K562 (cell line): Measurements from ENCODE around the gene FANCD2. TPM values are rescaled to one million over a fixed set of nuclear protein-coding genes. Genes with fewer than 3 reads are reported as not detected.

Experiments
- COPS2 ChIP-seq: fragments of 450-650 bp; conservative IDR thresholded peaks from 2 replicates; pipeline ENCODE4 v1.6.1; 2016; ENCODE audit warnings: mild to moderate bottlenecking, moderate library complexity
- FOXJ2 ChIP-seq: fragments of 200-800 bp; sonication (Bioruptor generic); IDR thresholded peaks from 2 replicates; pipeline ENCODE4 v1.6.1; 2016; ENCODE audit warnings: missing genetic modification characterization, missing compliant biosample characterization
- FUS ChIP-seq: fragments of 200-400 bp; formaldehyde crosslinking; optimal IDR thresholded peaks from 2 replicates; pipeline ENCODE3; 2017; ENCODE audit warnings: low read depth, low read length
- HCFC1 ChIP-seq: IDR thresholded peaks from 2 replicates; pipeline ENCODE4 v1.6.1; 2012; ENCODE audit warnings: low read depth, low read length, improper control_type of control experiment
- KAT8 ChIP-seq: fragments of 450-650 bp; IDR thresholded peaks from 2 replicates; pipeline ENCODE4 v1.6.1; 2016; ENCODE audit warnings: low read depth, mild to moderate bottlenecking
- KDM1A ChIP-seq, 2 experiments: fragments of 450-650 bp; IDR thresholded peaks; 2 replicates each; pipeline ENCODE4 v1.6.1; 2016; ENCODE audit warnings: mild to moderate bottlenecking in 2 of 2
- NFXL1 ChIP-seq: fragments of 450-650 bp; formaldehyde crosslinking; IDR thresholded peaks from 2 replicates; pipeline ENCODE4 v1.4.0; 2021; ENCODE audit warnings: mild to moderate bottlenecking
- NR4A1 ChIP-seq, 2 experiments: fragments of 250-450 bp in 1 of 2; fragments of 450-650 bp in 1 of 2; sonication (Bioruptor Pico) in 1 of 2; IDR thresholded peaks; 2 replicates each; pipeline versions ENCODE4 v1.4.0 to v1.6.1; 2016 to 2020; ENCODE audit warnings: mild to moderate bottlenecking in 2 of 2, missing compliant biosample characterization in 1 of 2, missing genetic modification characterization in 1 of 2, moderate library complexity in 1 of 2
- RAD51 ChIP-seq: fragments of 450-650 bp; IDR thresholded peaks from 2 replicates; pipeline ENCODE4 v1.7.1; 2016; ENCODE audit warnings: low read depth, mild to moderate bottlenecking, borderline replicate concordance
- SAFB ChIP-seq: fragments of 200-400 bp; formaldehyde crosslinking; IDR thresholded peaks from 2 replicates; pipeline ENCODE4 v1.6.1; 2017; ENCODE audit warnings: low read depth, low read length, borderline replicate concordance
- TEAD2 ChIP-seq: fragments of 450-650 bp; IDR thresholded peaks from 2 replicates; pipeline ENCODE4 v1.6.1; 2016; ENCODE audit warnings: missing genetic modification characterization, control low read depth, missing compliant biosample characterization
- ZKSCAN1 ChIP-seq: fragments of 150-350 bp; IDR thresholded peaks from 2 replicates; pipeline ENCODE4 v1.6.1; 2016; ENCODE audit warnings: low read depth, low read length
- ZNF165 ChIP-seq: fragments of 250-450 bp; sonication (Bioruptor Pico); IDR thresholded peaks from 2 replicates; pipeline ENCODE4 v1.4.0; 2020; ENCODE audit warnings: borderline replicate concordance
- ZNF175 ChIP-seq: fragments of 200-800 bp; sonication (Bioruptor generic); IDR thresholded peaks from 2 replicates; pipeline ENCODE4 v1.6.1; 2016; ENCODE audit warnings: low read depth, mild to moderate bottlenecking, missing genetic modification characterization, missing compliant biosample characterization
- polyA plus RNA-seq, 8 experiments: library from polyadenylated mRNA; depleted of rRNA in 4 of 8; stranded (reverse) in 5 of 8; unstranded in 3 of 8; fragments of >200 nt; fragmentation: Nextera tagmentation in 2 of 8; fragmentation: Illumina TruSeq in 1 of 8; extraction: Ambion mirVana in 2 of 8; extraction: Trizol in 1 of 8; gene quantifications; 2 replicates each; pipeline versions ENCODE4 v1.2.1 to v1.2.3, GENCODE V29; 2011 to 2014; ENCODE audit warnings: inconsistent platforms in 1 of 8, missing spikeins in 1 of 8
- total RNA-seq, 7 experiments: library from RNA; depleted of rRNA in 6 of 7; stranded (reverse); fragments of >200 nt in 6 of 7; fragmentation: Illumina TruSeq in 2 of 7; extraction: Trizol in 2 of 7; gene quantifications; 2 replicates each; pipeline versions ENCODE4 v1.2.1 to v1.2.3, GENCODE V29; 2011 to 2021; ENCODE audit warnings: low replicate concordance in 1 of 7
- TF ChIP-seq, protein P1 (sequence below): fragments of 150-350 bp; conservative IDR thresholded peaks from 2 replicates; pipeline ENCODE4 v1.6.1; 2014; ENCODE audit warnings: low read length
- TF ChIP-seq, protein P2 (sequence below): fragments of 450-650 bp; IDR thresholded peaks from 2 replicates; pipeline ENCODE4 v1.6.1; 2016; ENCODE audit warnings: low read depth, mild to moderate bottlenecking, moderate library complexity
- TF ChIP-seq, protein P3 (sequence below): sonication (generic); formaldehyde crosslinking; IDR thresholded peaks from 2 replicates; pipeline ENCODE4 v1.8.1; 2022; ENCODE audit warnings: missing genetic modification reagents
- TF ChIP-seq, protein P4 (sequence below): IDR thresholded peaks from 2 replicates; pipeline ENCODE4 v1.6.1; 2012; ENCODE audit warnings: low read depth, low read length, improper control_type of control experiment, borderline replicate concordance

FANCD2 gene
- total and polyA plus RNA-seq, 9 of the 15 experiments (the other 6 are each of a cell fraction or from before 2014, with no cell fraction given) = 59.4 to 137 (median 96.1) TPM

DNA sequence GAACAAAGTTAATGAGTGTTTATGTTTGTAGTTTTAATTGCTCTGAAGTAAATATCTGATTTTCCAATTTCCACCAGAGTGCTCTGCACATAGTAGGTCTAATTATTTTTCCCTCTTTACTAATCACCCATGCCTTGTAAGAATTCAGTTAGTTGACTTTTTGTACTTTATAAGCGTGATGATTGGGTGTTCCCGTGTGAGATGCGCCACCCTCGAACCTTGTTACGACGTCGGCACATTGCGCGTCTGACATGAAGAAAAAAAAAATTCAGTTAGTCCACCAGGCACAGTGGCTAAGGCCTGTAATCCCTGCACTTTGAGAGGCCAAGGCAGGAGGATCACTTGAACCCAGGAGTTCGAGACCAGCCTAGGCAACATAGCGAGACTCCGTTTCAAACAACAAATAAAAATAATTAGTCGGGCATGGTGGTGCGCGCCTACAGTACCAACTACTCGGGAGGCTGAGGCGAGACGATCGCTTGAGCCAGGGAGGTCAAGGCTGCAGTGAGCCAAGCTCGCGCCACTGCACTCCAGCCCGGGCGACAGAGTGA, 114.8 kb downstream of the FANCD2 start (continued):
- TF ChIP-seq, protein P1, sequence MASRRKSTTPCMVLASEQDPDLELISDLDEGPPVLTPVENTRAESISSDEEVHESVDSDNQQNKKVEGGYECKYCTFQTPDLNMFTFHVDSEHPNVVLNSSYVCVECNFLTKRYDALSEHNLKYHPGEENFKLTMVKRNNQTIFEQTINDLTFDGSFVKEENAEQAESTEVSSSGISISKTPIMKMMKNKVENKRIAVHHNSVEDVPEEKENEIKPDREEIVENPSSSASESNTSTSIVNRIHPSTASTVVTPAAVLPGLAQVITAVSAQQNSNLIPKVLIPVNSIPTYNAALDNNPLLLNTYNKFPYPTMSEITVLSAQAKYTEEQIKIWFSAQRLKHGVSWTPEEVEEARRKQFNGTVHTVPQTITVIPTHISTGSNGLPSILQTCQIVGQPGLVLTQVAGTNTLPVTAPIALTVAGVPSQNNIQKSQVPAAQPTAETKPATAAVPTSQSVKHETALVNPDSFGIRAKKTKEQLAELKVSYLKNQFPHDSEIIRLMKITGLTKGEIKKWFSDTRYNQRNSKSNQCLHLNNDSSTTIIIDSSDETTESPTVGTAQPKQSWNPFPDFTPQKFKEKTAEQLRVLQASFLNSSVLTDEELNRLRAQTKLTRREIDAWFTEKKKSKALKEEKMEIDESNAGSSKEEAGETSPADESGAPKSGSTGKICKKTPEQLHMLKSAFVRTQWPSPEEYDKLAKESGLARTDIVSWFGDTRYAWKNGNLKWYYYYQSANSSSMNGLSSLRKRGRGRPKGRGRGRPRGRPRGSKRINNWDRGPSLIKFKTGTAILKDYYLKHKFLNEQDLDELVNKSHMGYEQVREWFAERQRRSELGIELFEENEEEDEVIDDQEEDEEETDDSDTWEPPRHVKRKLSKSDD = no peak
- TF ChIP-seq COPS2 (no peak), KAT8 (no peak), RAD51 (no peak), NR4A1 (CRISPR knock-in tag; IDR thresholded peaks at IDR 0.05) (0 out of 2 replicates have a peak, but pooled peaks have one; percentile 44), NR4A1 (tag; IDR thresholded peaks at IDR 0.05) (no peak), FOXJ2 (tag) (no peak), KDM1A (IDR thresholded peaks at IDR 0.05) (peak; percentile 25 to 42; a peak in 2 of 4 replicates), FUS (no peak), NFXL1 (CRISPR knock-in tag) (no peak), ZNF175 (CRISPR knock-in tag) (no peak), ZKSCAN1 (peak; percentile 100), ZNF165 (CRISPR knock-in tag) (0 out of 2 replicates have a peak, but pooled peaks have one; percentile 23), TEAD2 (tag) (no peak), HCFC1 (no peak), SAFB (no peak)
- TF ChIP-seq, protein P2, sequence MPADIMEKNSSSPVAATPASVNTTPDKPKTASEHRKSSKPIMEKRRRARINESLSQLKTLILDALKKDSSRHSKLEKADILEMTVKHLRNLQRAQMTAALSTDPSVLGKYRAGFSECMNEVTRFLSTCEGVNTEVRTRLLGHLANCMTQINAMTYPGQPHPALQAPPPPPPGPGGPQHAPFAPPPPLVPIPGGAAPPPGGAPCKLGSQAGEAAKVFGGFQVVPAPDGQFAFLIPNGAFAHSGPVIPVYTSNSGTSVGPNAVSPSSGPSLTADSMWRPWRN = no peak
- TF ChIP-seq, protein P3, sequence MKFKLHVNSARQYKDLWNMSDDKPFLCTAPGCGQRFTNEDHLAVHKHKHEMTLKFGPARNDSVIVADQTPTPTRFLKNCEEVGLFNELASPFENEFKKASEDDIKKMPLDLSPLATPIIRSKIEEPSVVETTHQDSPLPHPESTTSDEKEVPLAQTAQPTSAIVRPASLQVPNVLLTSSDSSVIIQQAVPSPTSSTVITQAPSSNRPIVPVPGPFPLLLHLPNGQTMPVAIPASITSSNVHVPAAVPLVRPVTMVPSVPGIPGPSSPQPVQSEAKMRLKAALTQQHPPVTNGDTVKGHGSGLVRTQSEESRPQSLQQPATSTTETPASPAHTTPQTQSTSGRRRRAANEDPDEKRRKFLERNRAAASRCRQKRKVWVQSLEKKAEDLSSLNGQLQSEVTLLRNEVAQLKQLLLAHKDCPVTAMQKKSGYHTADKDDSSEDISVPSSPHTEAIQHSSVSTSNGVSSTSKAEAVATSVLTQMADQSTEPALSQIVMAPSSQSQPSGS = no peak
- TF ChIP-seq, protein P4, sequence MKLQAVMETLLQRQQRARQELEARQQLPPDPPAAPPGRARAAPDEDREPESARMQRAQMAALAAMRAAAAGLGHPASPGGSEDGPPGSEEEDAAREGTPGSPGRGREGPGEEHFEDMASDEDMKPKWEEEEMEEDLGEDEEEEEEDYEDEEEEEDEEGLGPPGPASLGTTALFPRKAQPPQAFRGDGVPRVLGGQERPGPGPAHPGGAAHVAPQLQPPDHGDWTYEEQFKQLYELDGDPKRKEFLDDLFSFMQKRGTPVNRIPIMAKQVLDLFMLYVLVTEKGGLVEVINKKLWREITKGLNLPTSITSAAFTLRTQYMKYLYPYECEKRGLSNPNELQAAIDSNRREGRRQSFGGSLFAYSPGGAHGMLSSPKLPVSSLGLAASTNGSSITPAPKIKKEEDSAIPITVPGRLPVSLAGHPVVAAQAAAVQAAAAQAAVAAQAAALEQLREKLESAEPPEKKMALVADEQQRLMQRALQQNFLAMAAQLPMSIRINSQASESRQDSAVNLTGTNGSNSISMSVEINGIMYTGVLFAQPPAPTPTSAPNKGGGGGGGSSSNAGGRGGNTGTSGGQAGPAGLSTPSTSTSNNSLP = no peak
